Measurements from ENCODE around the gene SPOUT1.

- TF ChIP-seq POLR2A (IDR thresholded peaks at IDR 0.05), result no peak
- TF ChIP-seq, protein P1, sequence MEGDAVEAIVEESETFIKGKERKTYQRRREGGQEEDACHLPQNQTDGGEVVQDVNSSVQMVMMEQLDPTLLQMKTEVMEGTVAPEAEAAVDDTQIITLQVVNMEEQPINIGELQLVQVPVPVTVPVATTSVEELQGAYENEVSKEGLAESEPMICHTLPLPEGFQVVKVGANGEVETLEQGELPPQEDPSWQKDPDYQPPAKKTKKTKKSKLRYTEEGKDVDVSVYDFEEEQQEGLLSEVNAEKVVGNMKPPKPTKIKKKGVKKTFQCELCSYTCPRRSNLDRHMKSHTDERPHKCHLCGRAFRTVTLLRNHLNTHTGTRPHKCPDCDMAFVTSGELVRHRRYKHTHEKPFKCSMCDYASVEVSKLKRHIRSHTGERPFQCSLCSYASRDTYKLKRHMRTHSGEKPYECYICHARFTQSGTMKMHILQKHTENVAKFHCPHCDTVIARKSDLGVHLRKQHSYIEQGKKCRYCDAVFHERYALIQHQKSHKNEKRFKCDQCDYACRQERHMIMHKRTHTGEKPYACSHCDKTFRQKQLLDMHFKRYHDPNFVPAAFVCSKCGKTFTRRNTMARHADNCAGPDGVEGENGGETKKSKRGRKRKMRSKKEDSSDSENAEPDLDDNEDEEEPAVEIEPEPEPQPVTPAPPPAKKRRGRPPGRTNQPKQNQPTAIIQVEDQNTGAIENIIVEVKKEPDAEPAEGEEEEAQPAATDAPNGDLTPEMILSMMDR (IDR thresholded peaks at IDR 0.05), result no peak
Measured at GRCh38 chr9:128792978-128793686, 36.5 kb downstream of the SPOUT1 start.
